Cardiac muscle cell (in vitro differentiated cells and primary cell): ENCODE measurements around the gene DTWD2. TPM values are rescaled to one million over a fixed set of nuclear protein-coding genes. Genes with fewer than 3 reads are reported as not detected.
"Not testable (repeated sequence)": the region's sequence is repeated elsewhere in the genome, so short reads cannot be mapped to it uniquely, and the experiment has no call there.

ENCODE experiments used
- DNase-seq, 2 donors: peaks; one replicate each; pipeline versions ENCODE4 v3.0.0 to v3.0.0-alpha.2; 2010 to 2017; ENCODE audit warnings: low read depth in 1 of 2, low spot score in 1 of 2
- H3K27ac ChIP-seq: fragments of 200-600 bp; sonication (generic); 2 replicates; pipeline ENCODE4 v1.5.1; 2016
- H3K27me3 ChIP-seq: fragments of 200-600 bp; sonication (generic); 2 replicates; pipeline ENCODE4 v1.6.0; 2016; ENCODE audit warnings: control low read depth
- H3K36me3 ChIP-seq: fragments of 200-600 bp; sonication (generic); 2 replicates; pipeline ENCODE4 v1.5.1; 2016; ENCODE audit warnings: control low read depth
- H3K4me1 ChIP-seq: fragments of 200-600 bp; sonication (generic); 2 replicates; pipeline ENCODE4 v1.8.1; 2017; ENCODE audit warnings: low read depth, mild to moderate bottlenecking, mixed run types
- H3K4me3 ChIP-seq: fragments of 200-600 bp; sonication (generic); 2 replicates; pipeline ENCODE4 v1.5.1; 2016; ENCODE audit warnings: mild to moderate bottlenecking
- H3K9me3 ChIP-seq: fragments of 200-600 bp; sonication (generic); 2 replicates; pipeline ENCODE4 v1.5.1; 2017; ENCODE audit warnings: low read depth, mild to moderate bottlenecking, control low read depth
- CTCF ChIP-seq: IDR thresholded peaks from 2 replicates; pipeline ENCODE4 v1.5.1; 2012; ENCODE audit warnings: low read depth, mild to moderate bottlenecking, low read length
- polyA plus RNA-seq: library from polyadenylated mRNA; unstranded; fragments of >200 nt; fragmentation: Nextera tagmentation; extraction: Ambion mirVana; gene quantifications from 2 replicates; pipeline ENCODE4 v1.2.1, GENCODE V29; 2016
- total RNA-seq: library from RNA; depleted of rRNA; stranded (reverse); fragments of >200 nt; gene quantifications from 2 replicates; pipeline ENCODE4 v1.2.3, GENCODE V29; 2016

The DTWD2 gene
- total and polyA plus RNA-seq, 2 experiments from 2014 or later = 6.5 to 30.7 TPM

GRCh38 chr5:118956727-118957126 is 31.6 kb downstream of the DTWD2 start:
- H3K27ac ChIP-seq = no peak overlapping the region
- TF ChIP-seq CTCF = peak; percentile 21
- no peak overlapping the region for H3K4me3 ChIP-seq
- H3K27me3 ChIP-seq = no peaks in the 10 kb centered on the region
- H3K9me3 ChIP-seq = no peaks in the 10 kb centered on the region
- no peaks in the 10 kb centered on the region for H3K36me3 ChIP-seq
- DNase-seq = peak; percentile 15 to 23
- no peaks in the 10 kb centered on the region for H3K4me1 ChIP-seq

GRCh38 chr5:118953652-118954005 is 34.7 kb downstream of the DTWD2 start:
- DNase-seq = no peak
- no peak for TF ChIP-seq CTCF
- no peaks in the 10 kb centered on the region for H3K27me3 ChIP-seq
- H3K4me1 ChIP-seq = no peaks in the 10 kb centered on the region
- H3K36me3 ChIP-seq = no peaks in the 10 kb centered on the region
- no peaks in the 10 kb centered on the region for H3K9me3 ChIP-seq
- H3K4me3 ChIP-seq = no peak overlapping the region
- no peak overlapping the region for H3K27ac ChIP-seq

- Histone ChIP-seq H3K9me3 (no peaks in the 10 kb centered on the region), H3K27ac (no peak overlapping the region), H3K27me3 (no peaks in the 10 kb centered on the region), H3K36me3 (no peaks in the 10 kb centered on the region), H3K4me3 (no peak overlapping the region), H3K4me1 (no peaks in the 10 kb centered on the region)
- no peak for DNase-seq
- no peak for TF ChIP-seq CTCF
Measured at GRCh38 chr5:118952992-118953651, 35.2 kb downstream of the DTWD2 start.

- not testable (repeated sequence) for H3K27ac ChIP-seq, H3K4me3 ChIP-seq, DNase-seq
Measured at GRCh38 chr5:118952306-118952705, 36.0 kb downstream of the DTWD2 start.

GRCh38 chr5:118950354-118950753 is 38.0 kb downstream of the DTWD2 start:
- DNase-seq, H3K27me3 ChIP-seq, H3K4me3 ChIP-seq, H3K4me1 ChIP-seq, H3K36me3 ChIP-seq, H3K9me3 ChIP-seq, H3K27ac ChIP-seq: not testable (repeated sequence)

More at GRCh38 chr5:118952306-118952705, 36.0 kb downstream of the DTWD2 start:
- H3K9me3 ChIP-seq, H3K27me3 ChIP-seq, H3K4me1 ChIP-seq, H3K36me3 ChIP-seq: not testable (repeated sequence)

GRCh38 chr5:118946138-118946800 is 42.1 kb downstream of the DTWD2 start:
- no peaks in the 10 kb centered on the region for H3K4me1 ChIP-seq
- no peaks in the 10 kb centered on the region for H3K27me3 ChIP-seq
- no peaks in the 10 kb centered on the region for H3K36me3 ChIP-seq
- no peak overlapping the region for H3K27ac ChIP-seq
- DNase-seq = no peak
- H3K4me3 ChIP-seq = no peak overlapping the region
- TF ChIP-seq CTCF = no peak
- no peaks in the 10 kb centered on the region for H3K9me3 ChIP-seq
